NCI-H226 (cell line): ENCODE data around the gene RASGEF1C.
"Not testable (repeated sequence)": the region's sequence is repeated elsewhere in the genome, so short reads cannot be mapped to it uniquely, and the experiment has no call there.

Experiments used
- DNase-seq: peaks from one replicate; pipeline ENCODE4 v3.0.0-alpha.2; 2015

RASGEF1C gene

DNA sequence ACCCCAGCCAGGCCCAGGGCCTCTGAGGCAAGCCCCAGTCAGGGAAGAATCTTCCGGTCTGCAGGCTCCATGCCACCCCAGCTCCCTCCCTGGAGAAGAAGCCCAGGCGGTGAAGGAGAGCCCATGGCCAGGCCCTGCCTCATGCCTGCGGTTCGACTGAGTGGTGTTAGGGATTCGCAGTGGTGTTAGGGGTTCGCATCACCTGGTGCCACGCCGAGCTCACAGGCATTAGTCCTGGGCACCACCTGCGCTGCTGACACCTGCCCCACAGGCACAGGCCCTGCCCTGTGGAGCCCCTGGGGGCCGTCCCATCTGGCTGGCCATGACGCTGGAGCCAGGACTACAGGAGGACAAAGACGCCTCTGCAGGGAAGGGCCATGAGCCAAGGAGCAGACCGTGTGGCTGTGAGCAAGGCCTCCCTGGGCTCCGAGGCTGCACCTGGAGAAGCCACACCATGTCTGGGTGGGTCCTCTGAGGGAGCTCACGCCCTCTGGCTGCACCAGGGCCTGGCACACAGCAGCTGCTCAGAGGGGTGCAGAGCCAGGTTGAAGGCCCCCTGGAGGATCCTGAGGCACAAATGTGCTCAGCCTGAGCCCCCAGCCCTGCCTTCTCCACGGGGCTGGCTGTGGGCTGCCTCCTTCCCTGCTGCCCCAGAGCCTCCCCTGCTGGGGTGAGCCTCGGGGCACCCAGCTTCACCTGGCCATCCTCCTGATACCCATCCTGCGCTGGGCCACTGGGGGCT, 109.8 kb downstream of the RASGEF1C start:
- no peak for DNase-seq

DNA sequence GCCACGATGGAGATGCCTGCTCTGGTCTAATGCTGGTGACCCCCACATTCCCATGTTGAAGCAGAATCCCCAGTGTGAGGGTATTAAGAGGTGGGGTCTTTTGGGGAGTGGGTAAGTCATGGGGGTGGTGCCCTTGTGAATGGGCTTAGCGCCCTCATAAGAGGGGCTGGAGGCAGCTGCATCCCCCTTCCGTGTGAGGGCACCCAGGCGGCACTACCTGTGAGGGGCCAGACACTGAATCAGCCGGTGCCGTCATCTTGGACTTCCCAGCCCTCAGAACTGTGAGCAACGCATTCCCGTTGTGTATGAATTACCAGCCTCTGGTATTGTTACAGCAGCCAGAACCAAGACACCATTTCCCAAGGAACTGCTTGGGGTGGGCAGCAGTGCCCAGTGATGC, 110.5 kb downstream of the RASGEF1C start:
- no peak for DNase-seq

DNA sequence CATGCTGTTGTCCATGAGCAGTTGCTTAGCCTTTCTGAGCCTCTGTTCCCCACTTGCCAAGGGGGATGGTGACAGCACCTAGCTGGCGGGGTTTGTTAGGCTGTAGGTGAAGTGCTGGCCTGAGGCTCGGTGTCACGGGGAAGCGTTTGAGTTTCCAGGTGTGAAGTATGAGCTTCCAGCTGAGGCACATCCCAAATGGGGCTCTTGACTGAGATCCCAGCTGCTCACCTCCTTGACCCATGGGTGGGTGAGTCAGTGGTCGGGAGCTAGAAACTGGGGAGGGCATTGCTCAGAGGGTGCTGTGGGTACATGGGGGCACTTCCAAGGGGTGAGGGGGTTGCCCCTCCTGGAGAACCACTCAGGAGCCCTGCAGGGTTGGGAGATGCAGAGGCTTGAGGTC, 111.1 kb downstream of the RASGEF1C start:
- DNase-seq: no peak

DNA sequence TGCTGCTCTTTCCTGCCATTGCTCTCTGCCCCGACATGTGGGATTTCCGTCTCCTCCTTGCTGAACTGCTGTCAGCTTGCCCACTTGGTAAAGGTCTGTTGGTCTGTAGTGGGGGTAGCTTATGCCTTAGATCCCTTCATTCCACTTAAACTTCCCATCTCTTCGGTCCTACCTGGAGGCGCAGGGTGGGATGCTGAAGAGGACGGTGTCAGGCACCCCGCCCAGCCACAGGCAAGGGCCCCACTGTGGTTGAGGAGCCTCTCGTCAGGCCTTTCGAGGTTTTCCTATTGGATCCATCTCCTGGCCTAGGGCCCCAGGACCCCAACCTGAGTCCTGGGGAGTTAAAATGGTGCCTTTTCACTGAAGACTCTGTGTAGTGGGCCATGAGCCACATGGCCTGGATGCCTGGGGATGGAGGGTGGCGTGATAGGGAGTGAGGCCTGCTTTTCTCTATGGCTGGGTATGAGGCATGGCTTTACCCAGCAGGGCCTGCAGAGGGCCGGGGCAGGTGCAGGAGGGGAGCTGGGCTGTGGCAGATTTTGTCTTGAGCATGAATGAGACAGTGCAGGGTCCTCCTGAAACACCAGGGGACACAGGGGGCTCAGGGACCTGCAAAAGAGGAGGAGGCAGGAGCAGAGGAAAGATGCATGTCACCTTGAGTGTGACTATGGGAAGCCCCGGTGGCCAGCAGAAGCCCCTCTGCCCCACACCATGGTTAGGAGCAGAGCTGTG, 111.7 kb downstream of the RASGEF1C start:
- no peak for DNase-seq

DNA sequence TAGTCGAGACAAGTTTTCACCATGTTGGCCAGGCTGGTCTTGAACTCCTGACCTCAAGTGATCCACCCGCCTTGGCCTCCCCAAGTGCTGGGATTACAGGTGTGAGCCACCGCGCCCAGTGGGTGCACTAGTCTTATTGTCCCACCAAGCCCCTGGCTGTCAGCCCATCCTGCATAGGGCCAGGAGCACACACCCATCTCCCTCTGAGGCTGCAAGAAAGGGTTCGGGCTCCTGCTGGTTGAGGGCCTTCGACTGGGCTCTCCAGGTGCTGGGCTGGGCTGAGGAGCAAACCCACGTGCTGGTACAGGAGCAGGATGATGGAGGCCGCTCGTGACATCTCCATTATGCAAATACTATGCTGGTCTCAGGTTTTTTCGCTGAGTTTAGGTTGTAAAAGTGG, 112.4 kb downstream of the RASGEF1C start:
- no peak for DNase-seq

DNA sequence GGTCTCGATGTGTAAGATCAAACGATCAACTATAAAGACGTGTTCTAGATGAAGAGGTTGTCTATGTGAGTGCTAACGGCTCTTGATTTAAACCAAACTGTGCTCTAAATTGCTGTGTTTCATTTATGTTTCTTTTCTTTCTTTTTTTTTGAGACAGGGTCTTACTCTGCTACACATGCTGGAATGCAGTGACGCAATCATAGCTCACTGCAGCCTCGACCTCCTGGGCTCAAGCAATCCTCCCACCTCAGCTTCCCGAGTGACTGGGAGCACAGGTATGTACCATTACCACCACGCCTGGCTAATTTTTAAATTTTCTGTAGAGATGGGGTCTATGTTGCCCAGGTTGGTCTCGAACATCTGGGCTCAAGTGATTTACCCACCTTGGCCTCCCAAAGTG, 113.5 kb downstream of the RASGEF1C start:
- peak; percentile 35 for DNase-seq

DNA sequence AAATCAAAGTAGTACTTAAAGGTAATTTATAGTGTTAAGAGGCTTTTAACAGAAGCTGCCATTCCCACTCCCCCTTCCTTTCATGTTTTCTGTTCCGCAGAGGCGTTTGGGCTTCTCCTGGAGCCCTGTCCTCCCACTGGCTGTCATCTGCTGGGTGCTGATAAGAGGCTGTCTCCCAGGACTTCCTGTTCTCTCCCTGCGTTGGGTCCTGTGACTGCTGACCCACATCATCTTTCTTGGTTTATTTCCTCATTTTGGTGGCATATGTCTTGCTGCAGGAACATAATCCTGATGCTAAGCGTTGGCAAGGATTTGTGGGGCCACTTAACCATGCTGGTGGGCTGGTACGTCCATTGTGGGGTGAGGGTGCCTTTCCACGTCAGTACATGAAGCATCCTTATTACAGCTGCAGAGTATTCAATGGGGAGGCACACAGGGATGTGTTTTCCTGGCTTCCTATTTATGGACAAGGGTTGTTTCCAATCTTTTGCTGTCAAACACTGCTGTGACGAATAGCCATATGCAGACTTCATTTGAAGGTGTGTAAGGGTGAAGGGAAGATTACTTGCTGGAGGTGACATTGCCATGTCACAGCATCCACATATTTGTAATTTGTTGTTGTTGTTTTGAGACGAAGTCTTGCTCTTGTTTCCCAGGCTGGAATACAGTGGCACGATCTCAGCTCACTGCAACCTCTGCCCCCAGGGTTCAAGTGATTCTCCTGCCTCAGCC, 115.2 kb downstream of the RASGEF1C start:
- DNase-seq: no peak

DNA sequence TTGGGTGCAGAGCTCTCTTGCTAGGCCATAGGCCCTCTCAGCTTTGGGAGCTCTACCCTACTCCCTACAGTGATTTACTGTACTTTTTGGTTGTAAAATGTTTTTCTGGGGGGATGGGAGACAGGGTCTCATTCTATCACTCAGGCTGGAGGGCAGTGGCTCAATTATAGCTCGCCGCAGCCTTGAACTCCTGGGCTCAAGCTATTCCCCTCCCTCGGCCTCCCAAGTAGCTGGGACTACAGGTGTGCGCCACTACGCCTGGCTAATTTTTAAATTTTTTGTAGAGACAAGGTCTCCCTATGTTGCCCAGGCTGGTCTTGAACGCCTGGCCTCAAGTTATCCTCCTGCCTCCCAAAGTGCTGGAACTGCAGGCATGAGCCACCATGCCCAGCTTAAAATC, 115.8 kb downstream of the RASGEF1C start:
- no peak for DNase-seq

DNA sequence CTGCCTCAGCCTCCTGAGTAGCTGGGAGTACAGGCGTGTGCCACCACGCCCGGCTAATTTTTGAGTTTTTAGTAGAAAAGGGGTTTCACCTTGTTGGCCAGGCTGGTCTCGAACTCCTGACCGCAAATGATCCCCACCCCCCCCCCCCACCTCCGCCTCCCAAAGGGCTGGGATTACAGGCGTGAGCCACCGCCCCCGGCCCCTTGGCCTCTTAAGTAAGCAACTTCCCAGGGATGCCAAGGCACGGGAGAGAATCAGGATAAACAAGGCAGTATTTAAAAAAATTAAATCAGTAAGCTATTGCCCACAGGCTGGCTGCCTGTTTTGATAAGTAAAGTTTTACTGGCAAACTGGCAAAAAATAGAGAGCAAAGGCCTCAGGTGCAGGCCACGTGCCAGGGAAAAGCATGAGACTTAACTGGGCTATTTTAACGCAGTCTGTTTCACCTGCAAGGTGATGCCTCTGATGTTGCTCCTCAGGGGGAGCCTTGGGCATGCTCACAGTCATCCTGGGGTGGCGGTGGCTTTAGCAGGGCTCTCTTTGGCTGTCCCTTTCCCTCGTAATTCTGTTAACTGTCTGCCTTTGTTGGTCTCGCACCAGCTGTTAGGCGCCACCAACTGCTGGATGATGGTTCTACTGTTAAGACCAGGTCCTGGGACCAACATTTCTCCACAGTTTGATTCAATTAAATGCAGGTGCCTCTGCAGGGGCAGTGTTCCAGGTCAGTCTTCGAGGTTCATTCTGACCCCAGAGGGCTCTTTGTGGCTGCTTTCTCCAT, 118.1 kb downstream of the RASGEF1C start:
- no peak for DNase-seq

DNA sequence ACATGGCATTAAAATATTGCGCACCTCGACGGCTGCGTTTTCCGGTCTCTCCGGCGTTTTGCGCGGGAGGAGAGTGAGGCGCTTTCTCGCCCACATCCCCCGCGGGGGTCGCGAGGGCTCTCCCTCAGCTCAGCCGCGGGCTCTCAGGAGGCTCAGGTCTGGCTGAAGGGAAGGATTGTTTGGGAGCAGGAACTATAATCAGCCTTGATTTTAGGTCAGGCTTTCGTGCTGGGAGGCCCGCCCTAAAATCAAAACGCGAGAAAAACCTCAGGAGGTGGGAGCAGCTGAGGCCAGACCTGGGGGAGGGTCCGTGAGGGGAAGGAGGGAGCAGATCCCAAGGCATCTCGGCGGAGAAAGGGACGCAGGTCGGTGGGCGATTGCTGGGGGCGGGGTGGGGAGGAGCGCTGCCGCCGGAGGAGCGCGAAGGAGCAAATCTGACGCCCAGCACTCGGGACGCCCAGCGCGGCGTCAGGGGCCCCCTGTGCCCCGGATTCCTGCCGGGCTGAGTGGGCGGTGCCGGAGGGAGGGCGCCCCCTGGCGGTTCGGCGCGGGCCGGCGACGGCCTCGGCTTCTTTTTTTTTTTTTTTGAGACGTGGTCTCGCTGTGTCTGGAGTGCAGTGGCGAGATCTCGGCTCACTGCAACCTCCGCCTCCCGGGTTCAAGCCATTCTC, 118.8 kb downstream of the RASGEF1C start:
- peak; percentile 41 for DNase-seq

DNA sequence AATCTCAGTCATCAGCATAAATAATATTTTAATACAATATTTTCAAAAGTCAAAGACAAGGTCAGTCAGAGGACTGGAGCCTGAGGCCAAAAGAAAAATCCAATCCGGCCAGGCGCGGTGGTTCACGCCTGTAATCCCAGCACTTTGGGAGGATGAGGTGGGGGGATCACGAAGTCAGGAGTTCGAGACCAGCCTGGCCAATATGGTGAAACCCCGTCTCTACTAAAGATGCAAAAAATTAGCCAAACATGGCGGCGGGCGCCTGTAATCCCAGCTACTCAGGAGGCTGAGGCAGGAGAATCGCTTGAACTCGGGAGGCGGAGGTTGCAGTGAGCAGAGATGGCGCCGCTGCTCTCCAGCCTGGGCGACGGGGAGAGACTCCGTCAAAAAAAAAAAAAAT, 119.4 kb downstream of the RASGEF1C start:
- DNase-seq: not testable (repeated sequence)

DNA sequence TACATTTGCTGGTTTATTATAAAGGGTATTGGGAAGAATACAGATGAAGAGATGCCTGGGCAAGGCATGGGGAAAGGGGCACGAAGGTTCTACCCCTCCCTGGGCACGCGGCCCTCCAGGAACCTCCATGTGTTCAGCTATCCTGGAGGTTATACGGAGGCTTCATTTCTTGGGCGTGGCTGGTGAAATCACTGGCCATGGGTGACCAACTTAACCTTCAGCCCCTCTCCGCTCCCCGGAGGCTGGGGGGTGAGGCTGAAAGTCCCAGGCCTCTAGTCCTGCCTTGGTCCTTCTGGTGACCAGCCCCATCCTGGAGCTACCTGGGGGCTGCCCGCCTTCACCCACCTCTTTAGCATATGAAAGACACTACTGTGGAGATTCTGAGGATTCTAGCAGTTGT, 120.5 kb downstream of the RASGEF1C start:
- no peak for DNase-seq

DNA sequence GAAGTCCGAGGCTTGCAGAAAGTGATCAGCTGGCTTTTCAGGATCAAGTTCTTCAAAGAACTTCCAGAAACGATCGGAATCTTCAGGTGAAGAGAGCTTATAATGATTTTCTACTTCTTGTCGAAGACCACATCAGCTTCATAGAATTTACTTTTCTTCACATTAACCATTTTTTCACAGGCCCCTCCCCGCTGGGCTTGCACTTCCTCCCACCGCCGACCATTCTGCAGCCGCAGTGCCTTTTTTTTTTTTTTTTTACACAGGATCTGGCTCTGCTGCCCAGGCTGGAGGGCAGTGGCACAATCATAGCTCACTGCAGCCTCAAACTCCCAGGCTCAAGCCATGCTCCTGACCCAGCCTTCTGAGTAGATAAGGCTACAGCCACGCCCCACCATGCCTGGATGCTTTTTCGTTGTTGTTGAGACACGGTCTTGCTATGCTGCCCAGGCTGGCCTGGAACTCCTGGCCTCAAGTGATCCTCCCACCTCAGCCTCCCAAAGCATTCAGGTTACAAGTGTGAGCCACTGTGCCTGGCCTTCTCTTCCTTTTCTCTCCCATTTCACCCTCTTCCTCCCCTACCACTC, 122.1 kb downstream of the RASGEF1C start:
- no peak for DNase-seq

DNA sequence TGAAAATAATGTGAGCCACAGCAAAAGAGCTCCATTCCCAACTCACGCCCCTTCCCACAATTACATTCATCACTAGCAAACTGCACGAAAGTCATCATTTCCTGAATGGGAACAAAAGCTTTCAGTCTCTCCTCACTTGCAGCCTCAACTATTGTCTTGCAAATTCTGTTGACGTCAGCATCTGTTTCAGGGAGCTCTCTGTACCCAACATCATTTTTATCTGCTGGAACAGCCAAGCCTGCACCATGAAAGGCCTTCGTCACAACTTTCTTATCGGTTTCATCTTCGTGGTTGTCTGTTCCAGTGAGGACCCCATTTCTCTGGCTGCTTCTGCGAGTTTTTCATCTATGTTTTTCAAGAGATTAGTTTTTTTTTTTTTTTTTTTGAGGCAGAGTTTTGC, 123.2 kb downstream of the RASGEF1C start:
- no peak for DNase-seq

DNA sequence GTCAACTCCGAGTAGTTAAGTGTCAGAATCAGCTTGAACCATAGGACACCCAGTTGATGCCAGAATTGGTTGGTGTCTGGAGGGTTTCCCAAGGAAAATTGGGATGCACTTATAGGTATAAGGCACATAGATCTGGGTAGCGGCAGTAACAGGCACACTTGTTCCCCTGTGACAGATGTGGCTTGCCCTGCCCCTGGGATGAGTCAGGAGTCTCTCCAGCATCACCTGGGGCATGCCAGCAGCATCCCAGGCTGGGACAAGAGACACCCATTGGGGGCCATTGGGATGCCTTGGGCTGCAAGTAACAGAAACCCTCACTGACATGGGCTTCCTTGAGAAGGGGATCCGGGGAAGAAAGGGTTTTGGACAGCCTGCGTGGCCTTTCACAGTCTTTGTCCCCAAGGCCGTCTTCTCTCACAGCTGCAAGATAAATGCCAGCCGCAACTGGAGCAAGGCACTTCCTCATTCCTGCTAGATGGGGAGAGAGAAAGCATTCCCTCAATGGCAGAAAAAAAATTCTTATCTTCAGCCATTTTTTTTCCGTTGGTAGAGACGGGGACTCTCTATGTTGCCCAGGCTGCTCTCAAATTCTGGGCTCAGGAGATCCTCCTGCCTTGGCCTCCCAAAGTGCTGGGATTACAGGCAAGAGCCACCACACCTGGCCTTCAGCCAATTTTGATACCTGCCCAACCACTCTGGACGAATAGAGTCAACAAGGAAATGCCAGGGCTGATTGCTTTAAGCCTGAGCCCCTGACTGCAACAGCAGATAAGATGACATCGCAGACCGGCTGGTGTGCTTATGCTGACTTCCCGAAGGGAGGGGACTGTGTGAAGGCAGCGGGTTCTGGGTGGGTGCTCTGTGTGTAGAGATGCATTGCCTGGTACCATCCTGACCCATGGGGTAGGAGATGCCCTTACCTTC, 124.1 kb downstream of the RASGEF1C start:
- DNase-seq: no peak

DNA sequence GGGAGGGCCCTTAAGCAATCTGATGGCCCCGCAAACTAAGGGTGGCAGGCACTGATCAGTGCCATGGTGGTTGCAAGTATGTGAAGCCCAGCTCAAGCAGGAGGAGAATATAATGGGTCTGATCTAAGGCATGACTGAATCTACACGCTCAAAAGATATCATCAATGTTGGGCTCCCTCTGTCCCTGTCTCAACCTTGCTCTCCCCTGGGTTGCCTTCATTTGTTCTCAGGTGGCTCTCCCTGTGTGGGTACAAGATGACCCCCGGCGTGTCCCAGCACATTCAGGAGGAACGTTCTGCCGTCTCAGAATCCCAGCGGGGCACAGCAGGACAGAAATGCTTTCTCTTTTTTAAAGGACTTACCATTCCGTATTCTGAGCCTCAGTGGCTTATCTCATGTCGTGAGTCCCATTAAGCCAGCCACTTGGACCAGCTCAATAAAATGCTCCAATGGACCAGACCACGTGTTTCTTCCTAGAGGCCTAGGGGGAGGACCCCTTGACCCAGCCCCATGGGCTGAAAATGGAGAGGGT, 125.4 kb downstream of the RASGEF1C start:
- no peak for DNase-seq

DNA sequence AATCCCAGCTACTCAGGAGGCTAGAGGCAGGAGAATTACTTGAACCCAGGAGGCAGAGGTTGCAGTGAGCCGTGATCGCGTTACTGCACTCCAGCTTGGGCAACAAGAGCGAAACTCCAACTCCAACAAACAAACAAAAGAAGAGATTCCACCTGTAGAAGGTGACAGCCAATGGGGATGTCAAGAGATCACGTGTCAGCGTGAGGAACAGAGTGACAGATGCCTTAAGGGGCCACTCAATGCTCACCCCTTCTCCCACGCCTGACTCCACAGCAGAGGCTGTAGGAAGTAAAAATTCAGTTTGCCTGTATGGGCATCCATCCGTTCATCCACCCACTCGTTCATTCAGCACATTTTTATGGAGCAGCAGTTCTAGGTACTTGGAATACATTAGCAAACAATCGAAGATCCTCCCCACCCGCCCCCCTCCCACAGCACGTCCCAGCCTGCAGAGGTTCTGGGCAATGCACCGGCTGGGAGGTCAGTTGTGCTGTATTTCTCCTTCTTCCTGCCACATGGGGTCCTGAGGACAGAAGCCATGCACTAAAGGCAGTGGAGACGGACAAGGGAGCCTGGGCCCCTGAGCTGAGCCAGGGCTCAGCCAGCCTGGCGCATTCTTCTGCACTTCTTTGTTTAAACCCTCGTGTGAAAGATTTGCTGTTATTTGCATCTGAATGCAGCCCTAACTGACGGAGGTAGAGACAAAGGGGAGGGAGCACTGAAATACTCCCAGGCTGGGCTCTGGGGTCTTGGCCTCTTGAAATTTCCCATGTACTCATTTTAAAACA, 126.2 kb downstream of the RASGEF1C start:
- DNase-seq: no peak

DNA sequence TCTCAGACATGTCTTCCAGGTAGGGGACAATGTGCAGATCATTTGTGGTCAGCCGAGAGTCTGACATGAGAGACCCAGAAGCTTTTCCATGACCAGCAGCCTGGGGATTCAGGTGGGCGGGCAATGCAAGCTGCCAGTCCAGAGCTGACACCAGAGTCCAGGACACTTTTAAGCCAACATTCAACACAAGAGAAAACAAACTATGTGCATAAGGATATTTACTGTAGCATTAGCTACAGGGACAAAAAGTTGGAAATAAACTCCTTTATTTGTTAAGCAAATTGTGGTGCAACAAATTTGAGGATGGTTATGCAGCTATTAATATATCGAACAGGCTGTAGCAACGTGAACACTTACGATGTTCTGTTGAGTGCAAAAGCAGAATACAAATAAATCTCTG, 127.5 kb downstream of the RASGEF1C start:
- DNase-seq: no peak

DNA sequence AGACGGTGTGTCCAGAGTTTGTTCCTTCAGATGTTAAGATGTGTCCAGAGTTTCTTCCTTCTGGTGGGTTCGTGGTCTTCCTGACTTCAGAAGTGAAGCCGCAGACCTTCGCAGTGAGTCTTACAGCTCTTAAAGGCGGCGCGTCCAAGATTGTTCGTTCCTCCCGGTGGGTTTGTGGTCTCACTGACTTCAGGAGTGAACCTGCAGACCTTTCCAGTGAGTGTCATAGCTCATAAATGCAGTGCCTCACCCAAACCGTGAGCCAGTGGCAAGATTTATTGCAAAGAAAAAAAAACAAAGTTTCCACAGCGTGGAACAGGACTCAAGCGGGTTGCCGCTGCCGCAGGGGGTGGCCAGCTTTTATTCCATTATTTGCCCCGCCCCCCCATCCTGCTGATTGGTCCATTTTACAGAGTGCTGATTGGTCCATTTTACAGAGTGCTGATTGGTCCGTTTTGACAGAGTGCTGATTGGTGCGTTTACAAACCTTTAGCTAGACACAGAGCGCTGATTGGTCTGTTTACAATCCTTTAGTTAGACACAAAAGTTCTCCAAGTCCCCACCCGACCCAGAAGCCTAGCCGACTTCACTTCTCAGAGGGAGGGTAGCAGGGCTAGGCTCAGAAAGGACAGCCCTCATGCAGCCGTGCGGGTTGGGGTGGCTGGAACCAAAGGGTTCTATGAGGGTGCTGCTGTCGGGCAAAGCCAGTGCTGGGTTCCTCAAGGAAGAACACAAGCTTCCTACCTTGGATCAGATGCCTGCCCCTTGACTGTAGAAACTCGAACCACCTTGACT, 128.3 kb downstream of the RASGEF1C start:
- no peak for DNase-seq
